Gastrocnemius medialis (tissue), 4 donors: ENCODE measurements around the gene CCT7.

Experiments
- POLR2A ChIP-seq, 2 donors: fragments of 450-650 bp; IDR thresholded peaks; one replicate each; pipeline ENCODE4 v1.6.1; 2017; ENCODE audit warnings: antibody characterized with exemption in 2 of 2, mild to moderate bottlenecking in 2 of 2, moderate library complexity in 2 of 2
- TF ChIP-seq, protein P1 (sequence below), 5 experiments: fragments of 450-650 bp in 3 of 5; fragments of 200-600 bp in 2 of 5; sonication (generic) in 2 of 5; IDR thresholded peaks in 4 of 5; conservative IDR thresholded peaks in 1 of 5; 1 replicate in 4 of 5; 2 replicates in 1 of 5; pipeline ENCODE4 v1.5.1; 2016 to 2019; ENCODE audit warnings: antibody characterized with exemption in 5 of 5, mild to moderate bottlenecking in 3 of 5, moderate library complexity in 3 of 5

DNA sequence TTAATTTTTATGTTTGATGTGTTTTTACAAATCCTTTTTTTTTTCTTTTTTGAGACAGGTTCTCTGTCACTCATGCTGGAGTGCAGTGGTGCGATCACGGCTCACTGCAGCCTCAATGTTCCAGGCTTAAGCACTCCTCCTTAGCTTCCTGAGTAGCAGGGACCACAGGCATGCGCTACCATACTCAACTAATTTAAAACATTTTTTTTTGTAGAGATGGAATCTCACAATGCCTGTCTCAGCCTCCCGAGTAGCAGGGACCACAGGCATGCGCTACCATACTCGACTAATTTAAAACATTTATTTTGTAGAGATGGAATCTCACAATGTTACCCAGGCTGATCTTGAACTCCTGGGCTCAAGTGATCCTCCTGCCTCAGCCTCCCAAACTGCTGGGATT, 28.5 kb upstream of the CCT7 start:
- no peak for TF ChIP-seq POLR2A (IDR thresholded peaks at IDR 0.05)
- TF ChIP-seq, protein P1, sequence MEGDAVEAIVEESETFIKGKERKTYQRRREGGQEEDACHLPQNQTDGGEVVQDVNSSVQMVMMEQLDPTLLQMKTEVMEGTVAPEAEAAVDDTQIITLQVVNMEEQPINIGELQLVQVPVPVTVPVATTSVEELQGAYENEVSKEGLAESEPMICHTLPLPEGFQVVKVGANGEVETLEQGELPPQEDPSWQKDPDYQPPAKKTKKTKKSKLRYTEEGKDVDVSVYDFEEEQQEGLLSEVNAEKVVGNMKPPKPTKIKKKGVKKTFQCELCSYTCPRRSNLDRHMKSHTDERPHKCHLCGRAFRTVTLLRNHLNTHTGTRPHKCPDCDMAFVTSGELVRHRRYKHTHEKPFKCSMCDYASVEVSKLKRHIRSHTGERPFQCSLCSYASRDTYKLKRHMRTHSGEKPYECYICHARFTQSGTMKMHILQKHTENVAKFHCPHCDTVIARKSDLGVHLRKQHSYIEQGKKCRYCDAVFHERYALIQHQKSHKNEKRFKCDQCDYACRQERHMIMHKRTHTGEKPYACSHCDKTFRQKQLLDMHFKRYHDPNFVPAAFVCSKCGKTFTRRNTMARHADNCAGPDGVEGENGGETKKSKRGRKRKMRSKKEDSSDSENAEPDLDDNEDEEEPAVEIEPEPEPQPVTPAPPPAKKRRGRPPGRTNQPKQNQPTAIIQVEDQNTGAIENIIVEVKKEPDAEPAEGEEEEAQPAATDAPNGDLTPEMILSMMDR (IDR thresholded peaks at IDR 0.05 in 4 of 5, conservative IDR thresholded peaks at IDR 0.05 in 1 of 5), result no peak
